GM18951 (cell line): ENCODE results near the gene NONO.
"Not testable (repeated sequence)": the region's sequence is repeated elsewhere in the genome, so short reads cannot be mapped to it uniquely, and the experiment has no call there.

Experiments used
- POLR2A ChIP-seq: IDR thresholded peaks from 4 replicates; pipeline ENCODE4 v1.6.1; 2011; ENCODE audit warnings: mild to moderate bottlenecking; ENCODE audit not compliant: insufficient read length, insufficient read depth; ENCODE audit errors: extremely low read depth
- in situ Hi-C: fragments of 300-500 bp; cut with MboI; formaldehyde crosslinking; loops from one replicate; pipeline ENCODE4 v1.12.0; 2022; ENCODE audit warnings: low sequenced_read_pairs, mixed read lengths, inconsistent platforms; ENCODE audit not compliant: unreplicated experiment

The NONO gene

GRCh38 chrX:71256051-71256450, 27.4 kb upstream of the NONO start:
- in situ Hi-C loops, result no loop called here
- no peak for TF ChIP-seq POLR2A

- in situ Hi-C loops, result no loop called here
- no peak for TF ChIP-seq POLR2A
Observed at GRCh38 chrX:71256856-71257255, 26.6 kb upstream of the NONO start.

GRCh38 chrX:71268624-71269023, 14.8 kb upstream of the NONO start:
- in situ Hi-C loops, result not testable (repeated sequence)

- in situ Hi-C loops, result no loop called here
Observed at GRCh38 chrX:71269801-71270395, 13.5 kb upstream of the NONO start.

GRCh38 chrX:71272313-71272712, 11.1 kb upstream of the NONO start:
- in situ Hi-C loops, result not testable (repeated sequence)

More at GRCh38 chrX:71269801-71270395, 13.5 kb upstream of the NONO start:
- TF ChIP-seq POLR2A, result no peak

GRCh38 chrX:71281300-71281699, 2.1 kb upstream of the NONO start:
- in situ Hi-C loops, result not testable (repeated sequence)

- in situ Hi-C loops, result no loop called here
- TF ChIP-seq POLR2A, result no peak
Observed at GRCh38 chrX:71282514-71283402, 677 bp upstream of the NONO start.

- in situ Hi-C loops, result no loop called here
- no peak for TF ChIP-seq POLR2A
Observed at GRCh38 chrX:71285929-71286328, 2.5 kb downstream of the NONO start.

GRCh38 chrX:71291381-71291780, 7.9 kb downstream of the NONO start:
- no peak for TF ChIP-seq POLR2A
- in situ Hi-C loops, result no loop called here

- in situ Hi-C loops, result no loop called here
- no peak for TF ChIP-seq POLR2A
Observed at GRCh38 chrX:71292669-71293365, 9.4 kb downstream of the NONO start.

- in situ Hi-C loops, result no loop called here
- TF ChIP-seq POLR2A, result no peak
Observed at GRCh38 chrX:71296806-71297205, 13.4 kb downstream of the NONO start.

- no peak for TF ChIP-seq POLR2A
- in situ Hi-C loops, result no loop called here
Observed at GRCh38 chrX:71298119-71298518, 14.7 kb downstream of the NONO start.

- in situ Hi-C loops, result not testable (repeated sequence)
Observed at GRCh38 chrX:71300064-71300463, 16.6 kb downstream of the NONO start.

GRCh38 chrX:71300495-71300894, 17.1 kb downstream of the NONO start:
- in situ Hi-C loops, result not testable (repeated sequence)
